GM13976 (cell line): ENCODE measurements around the gene CPE.

ENCODE experiments used
- DNase-seq: peaks from one replicate; pipeline ENCODE4 v3.0.0; 2012; ENCODE audit warnings: low spot score
- CTCF ChIP-seq: IDR thresholded peaks from 2 replicates; pipeline ENCODE4 v1.5.1; 2012; ENCODE audit warnings: borderline replicate concordance, mild to moderate bottlenecking; ENCODE audit not compliant: insufficient read depth; ENCODE audit errors: extremely low read depth, missing control alignments, control extremely low read depth
- in situ Hi-C: fragments of 300-500 bp; cut with MboI; formaldehyde crosslinking; loops from one replicate; pipeline ENCODE4 v1.12.0; 2022; ENCODE audit warnings: low sequenced_read_pairs, mixed read lengths, inconsistent platforms; ENCODE audit not compliant: unreplicated experiment

The CPE gene

GRCh38 chr4:165506849-165507248 is 128.0 kb downstream of the CPE start:
- in situ Hi-C loops: no loop called here
- TF ChIP-seq CTCF: no peak
- DNase-seq: no peak

GRCh38 chr4:165507381-165507780 is 128.6 kb downstream of the CPE start:
- TF ChIP-seq CTCF: no peak
- in situ Hi-C loops: no loop called here
- DNase-seq: no peak

- TF ChIP-seq CTCF: no peak
- DNase-seq: no peak
- in situ Hi-C loops: no loop called here
Observed at GRCh38 chr4:165508372-165509120, 129.7 kb downstream of the CPE start.

- TF ChIP-seq CTCF: no peak
- in situ Hi-C loops: no loop called here
- no peak for DNase-seq
Observed at GRCh38 chr4:165512424-165512823, 133.6 kb downstream of the CPE start.

GRCh38 chr4:165514739-165515138 is 135.9 kb downstream of the CPE start:
- DNase-seq: no peak
- no peak for TF ChIP-seq CTCF

GRCh38 chr4:165515201-165515600 is 136.4 kb downstream of the CPE start:
- in situ Hi-C loops: no loop called here
- TF ChIP-seq CTCF: no peak

More at GRCh38 chr4:165514739-165515138, 135.9 kb downstream of the CPE start:
- in situ Hi-C loops: no loop called here

More at GRCh38 chr4:165515201-165515600, 136.4 kb downstream of the CPE start:
- DNase-seq: no peak
